ENCODE measurements around the gene DYNC1I1.

DNA sequence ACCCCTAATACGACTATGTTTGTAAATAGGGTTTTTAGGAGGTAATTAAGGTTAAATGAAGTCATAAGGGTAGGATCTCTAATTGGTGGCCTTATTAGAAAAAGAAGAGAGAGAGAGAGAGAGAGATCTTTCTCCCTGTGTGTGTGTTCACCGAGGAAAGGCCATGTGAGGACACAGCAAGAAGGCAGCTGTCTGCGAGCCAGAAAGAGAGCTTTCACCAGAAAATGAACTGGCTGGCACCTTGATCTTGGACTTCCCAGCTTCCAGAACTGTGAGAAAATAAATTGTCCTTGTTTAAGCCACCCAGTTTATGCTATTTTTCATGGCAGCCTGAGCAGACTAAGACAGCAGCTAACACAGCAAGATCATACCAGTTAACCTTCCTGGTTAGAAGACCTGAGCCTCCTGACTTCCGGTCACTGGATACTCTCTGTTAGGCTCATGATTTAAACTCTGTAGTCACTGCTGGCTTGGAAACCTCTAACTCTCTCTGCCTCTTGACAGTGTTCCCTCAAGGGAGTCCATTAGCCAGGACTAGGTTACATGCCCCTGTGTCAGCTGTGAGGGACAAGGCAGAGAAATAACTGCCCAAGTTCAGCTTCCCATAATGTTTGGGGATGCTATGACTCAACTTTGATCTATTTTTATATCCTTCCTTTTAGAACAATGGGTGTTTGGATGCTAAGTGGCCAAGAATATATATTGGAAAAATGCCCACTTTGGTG is 102.3 kb downstream of the DYNC1I1 start:
- TF ChIP-seq POLR2A (IDR thresholded peaks at IDR 0.05; ENCODE audit: low read depth, low read length) (no peak), RCOR1 (IDR thresholded peaks at IDR 0.05; ENCODE audit: insufficient replicate concordance, low read length) (no peak)
- TF ChIP-seq, protein P1, sequence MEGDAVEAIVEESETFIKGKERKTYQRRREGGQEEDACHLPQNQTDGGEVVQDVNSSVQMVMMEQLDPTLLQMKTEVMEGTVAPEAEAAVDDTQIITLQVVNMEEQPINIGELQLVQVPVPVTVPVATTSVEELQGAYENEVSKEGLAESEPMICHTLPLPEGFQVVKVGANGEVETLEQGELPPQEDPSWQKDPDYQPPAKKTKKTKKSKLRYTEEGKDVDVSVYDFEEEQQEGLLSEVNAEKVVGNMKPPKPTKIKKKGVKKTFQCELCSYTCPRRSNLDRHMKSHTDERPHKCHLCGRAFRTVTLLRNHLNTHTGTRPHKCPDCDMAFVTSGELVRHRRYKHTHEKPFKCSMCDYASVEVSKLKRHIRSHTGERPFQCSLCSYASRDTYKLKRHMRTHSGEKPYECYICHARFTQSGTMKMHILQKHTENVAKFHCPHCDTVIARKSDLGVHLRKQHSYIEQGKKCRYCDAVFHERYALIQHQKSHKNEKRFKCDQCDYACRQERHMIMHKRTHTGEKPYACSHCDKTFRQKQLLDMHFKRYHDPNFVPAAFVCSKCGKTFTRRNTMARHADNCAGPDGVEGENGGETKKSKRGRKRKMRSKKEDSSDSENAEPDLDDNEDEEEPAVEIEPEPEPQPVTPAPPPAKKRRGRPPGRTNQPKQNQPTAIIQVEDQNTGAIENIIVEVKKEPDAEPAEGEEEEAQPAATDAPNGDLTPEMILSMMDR (conservative IDR thresholded peaks at IDR 0.05; ENCODE audit: low read depth, low read length): no peak
